ENCODE results near the gene BBS5. TPM values are rescaled to one million over a fixed set of nuclear protein-coding genes. Genes with fewer than 3 reads are reported as not detected.

Gene BBS5
- polyA plus RNA-seq, 1 donor from 2014 or later, result 9.1 TPM

- Histone ChIP-seq H3K9me2 (ENCODE audit: insufficient read depth, low read length) (no peaks in the 10 kb centered on the region), H3K27ac (ENCODE audit: low read length) (no peak overlapping the region), H3K4me3 (ENCODE audit: low read length) (peak overlapping the region; percentile 93), H3K9ac (ENCODE audit: low read length) (peak overlapping the region; percentile 68), H4K20me1 (ENCODE audit: insufficient read depth) (no peaks in the 10 kb centered on the region), H2AFZ (ENCODE audit: low read depth, low read length) (peak overlapping the region; percentile 29), H3K9me3 (ENCODE audit: low read length) (no peaks in the 10 kb centered on the region), H3K27me3 (ENCODE audit: insufficient read depth, low read depth, low read length) (no peaks in the 10 kb centered on the region), H3F3A (ENCODE audit: insufficient read depth, low read length, poor library complexity, severe bottlenecking) (no peaks in the 10 kb centered on the region), H3K4me2 (ENCODE audit: low read length) (peak overlapping the region; percentile 71), H3K36me3 (ENCODE audit: insufficient read depth, low read length) (peaks cover 5% of the 10 kb centered on the region), H3K79me2 (replicated peaks; ENCODE audit: insufficient read depth, low read length) (no peaks in the 10 kb centered on the region)
- no peak for TF ChIP-seq POLR2AphosphoS5 (IDR thresholded peaks at IDR 0.05)
- TF ChIP-seq, protein P1, sequence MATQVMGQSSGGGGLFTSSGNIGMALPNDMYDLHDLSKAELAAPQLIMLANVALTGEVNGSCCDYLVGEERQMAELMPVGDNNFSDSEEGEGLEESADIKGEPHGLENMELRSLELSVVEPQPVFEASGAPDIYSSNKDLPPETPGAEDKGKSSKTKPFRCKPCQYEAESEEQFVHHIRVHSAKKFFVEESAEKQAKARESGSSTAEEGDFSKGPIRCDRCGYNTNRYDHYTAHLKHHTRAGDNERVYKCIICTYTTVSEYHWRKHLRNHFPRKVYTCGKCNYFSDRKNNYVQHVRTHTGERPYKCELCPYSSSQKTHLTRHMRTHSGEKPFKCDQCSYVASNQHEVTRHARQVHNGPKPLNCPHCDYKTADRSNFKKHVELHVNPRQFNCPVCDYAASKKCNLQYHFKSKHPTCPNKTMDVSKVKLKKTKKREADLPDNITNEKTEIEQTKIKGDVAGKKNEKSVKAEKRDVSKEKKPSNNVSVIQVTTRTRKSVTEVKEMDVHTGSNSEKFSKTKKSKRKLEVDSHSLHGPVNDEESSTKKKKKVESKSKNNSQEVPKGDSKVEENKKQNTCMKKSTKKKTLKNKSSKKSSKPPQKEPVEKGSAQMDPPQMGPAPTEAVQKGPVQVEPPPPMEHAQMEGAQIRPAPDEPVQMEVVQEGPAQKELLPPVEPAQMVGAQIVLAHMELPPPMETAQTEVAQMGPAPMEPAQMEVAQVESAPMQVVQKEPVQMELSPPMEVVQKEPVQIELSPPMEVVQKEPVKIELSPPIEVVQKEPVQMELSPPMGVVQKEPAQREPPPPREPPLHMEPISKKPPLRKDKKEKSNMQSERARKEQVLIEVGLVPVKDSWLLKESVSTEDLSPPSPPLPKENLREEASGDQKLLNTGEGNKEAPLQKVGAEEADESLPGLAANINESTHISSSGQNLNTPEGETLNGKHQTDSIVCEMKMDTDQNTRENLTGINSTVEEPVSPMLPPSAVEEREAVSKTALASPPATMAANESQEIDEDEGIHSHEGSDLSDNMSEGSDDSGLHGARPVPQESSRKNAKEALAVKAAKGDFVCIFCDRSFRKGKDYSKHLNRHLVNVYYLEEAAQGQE (IDR thresholded peaks at IDR 0.05; ENCODE audit: borderline replicate concordance), result no peak
- no peak for TF ChIP-seq RAD21 (conservative IDR thresholded peaks at IDR 0.05)
- TF ChIP-seq EP300 (conservative IDR thresholded peaks at IDR 0.05; ENCODE audit: poor library complexity, severe bottlenecking), result no peak
- no peak for TF ChIP-seq TAF1 (IDR thresholded peaks at IDR 0.05; ENCODE audit: low read depth)
- no peak for TF ChIP-seq EZH2 (IDR thresholded peaks at IDR 0.05; ENCODE audit: borderline replicate concordance, insufficient read depth, low read length, poor library complexity, severe bottlenecking)
- TF ChIP-seq SMC3 (conservative IDR thresholded peaks at IDR 0.05; ENCODE audit: poor library complexity), result no peak
- no peak for TF ChIP-seq MXI1 (conservative IDR thresholded peaks at IDR 0.05; ENCODE audit: poor library complexity, severe bottlenecking)
- TF ChIP-seq, protein P2, sequence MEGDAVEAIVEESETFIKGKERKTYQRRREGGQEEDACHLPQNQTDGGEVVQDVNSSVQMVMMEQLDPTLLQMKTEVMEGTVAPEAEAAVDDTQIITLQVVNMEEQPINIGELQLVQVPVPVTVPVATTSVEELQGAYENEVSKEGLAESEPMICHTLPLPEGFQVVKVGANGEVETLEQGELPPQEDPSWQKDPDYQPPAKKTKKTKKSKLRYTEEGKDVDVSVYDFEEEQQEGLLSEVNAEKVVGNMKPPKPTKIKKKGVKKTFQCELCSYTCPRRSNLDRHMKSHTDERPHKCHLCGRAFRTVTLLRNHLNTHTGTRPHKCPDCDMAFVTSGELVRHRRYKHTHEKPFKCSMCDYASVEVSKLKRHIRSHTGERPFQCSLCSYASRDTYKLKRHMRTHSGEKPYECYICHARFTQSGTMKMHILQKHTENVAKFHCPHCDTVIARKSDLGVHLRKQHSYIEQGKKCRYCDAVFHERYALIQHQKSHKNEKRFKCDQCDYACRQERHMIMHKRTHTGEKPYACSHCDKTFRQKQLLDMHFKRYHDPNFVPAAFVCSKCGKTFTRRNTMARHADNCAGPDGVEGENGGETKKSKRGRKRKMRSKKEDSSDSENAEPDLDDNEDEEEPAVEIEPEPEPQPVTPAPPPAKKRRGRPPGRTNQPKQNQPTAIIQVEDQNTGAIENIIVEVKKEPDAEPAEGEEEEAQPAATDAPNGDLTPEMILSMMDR (IDR thresholded peaks at IDR 0.05; ENCODE audit: poor library complexity, severe bottlenecking), result no peak
Measured at GRCh38 chr2:169480079-169480465, 778 bp downstream of the BBS5 start.

- Histone ChIP-seq H3K4me3 (ENCODE audit: low read length) (no peak overlapping the region), H2AFZ (ENCODE audit: low read depth, low read length) (no peak overlapping the region), H3K9me2 (ENCODE audit: insufficient read depth, low read length) (no peaks in the 10 kb centered on the region), H3K4me2 (ENCODE audit: low read length) (no peak overlapping the region), H3K9me3 (ENCODE audit: low read length) (no peaks in the 10 kb centered on the region), H3K36me3 (ENCODE audit: insufficient read depth, low read length) (peaks cover 7% of the 10 kb centered on the region), H4K20me1 (ENCODE audit: insufficient read depth) (no peaks in the 10 kb centered on the region), H3F3A (ENCODE audit: insufficient read depth, low read length, poor library complexity, severe bottlenecking) (no peaks in the 10 kb centered on the region), H3K27ac (ENCODE audit: low read length) (no peak overlapping the region), H3K27me3 (ENCODE audit: insufficient read depth, low read depth, low read length) (no peaks in the 10 kb centered on the region), H3K79me2 (replicated peaks; ENCODE audit: insufficient read depth, low read length) (no peaks in the 10 kb centered on the region), H3K9ac (ENCODE audit: low read length) (no peak overlapping the region)
- no peak for TF ChIP-seq EP300 (conservative IDR thresholded peaks at IDR 0.05; ENCODE audit: poor library complexity, severe bottlenecking)
- TF ChIP-seq, protein P1 (IDR thresholded peaks at IDR 0.05; ENCODE audit: borderline replicate concordance), result no peak
- TF ChIP-seq, protein P2 (IDR thresholded peaks at IDR 0.05; ENCODE audit: poor library complexity, severe bottlenecking), result no peak
- TF ChIP-seq MXI1 (conservative IDR thresholded peaks at IDR 0.05; ENCODE audit: poor library complexity, severe bottlenecking), result no peak
- TF ChIP-seq SMC3 (conservative IDR thresholded peaks at IDR 0.05; ENCODE audit: poor library complexity), result no peak
Measured at GRCh38 chr2:169485650-169486138, 6.4 kb downstream of the BBS5 start.

All from neural cell (in vitro differentiated cells).